GM19099 (cell line): ENCODE measurements around the gene DBT.

Experiments
- POLR2A ChIP-seq: IDR thresholded peaks from 3 replicates; pipeline ENCODE4 v1.6.1; 2011; ENCODE audit warnings: low read depth; ENCODE audit not compliant: insufficient read length; ENCODE audit errors: extremely low read depth

Gene DBT

GRCh38 chr1:100261686-100262085 lies 12.1 kb upstream of the DBT start:
- no peak for TF ChIP-seq POLR2A

- no peak for TF ChIP-seq POLR2A
These were observed 3.9 kb upstream of the DBT start for GRCh38 chr1:100253552-100253951.

- no peak for TF ChIP-seq POLR2A
These were observed 3.3 kb upstream of the DBT start for GRCh38 chr1:100252901-100253300.

- no peak for TF ChIP-seq POLR2A
These were observed 1.2 kb upstream of the DBT start for GRCh38 chr1:100250807-100251206.

- TF ChIP-seq POLR2A, result no peak
These were observed 630 bp upstream of the DBT start for GRCh38 chr1:100250264-100250663.

- TF ChIP-seq POLR2A, result no peak
These were observed 488 bp downstream of the DBT start for GRCh38 chr1:100249155-100249536.

GRCh38 chr1:100246738-100247137 lies 2.9 kb downstream of the DBT start:
- no peak for TF ChIP-seq POLR2A

GRCh38 chr1:100240631-100241030 lies 9.0 kb downstream of the DBT start:
- TF ChIP-seq POLR2A, result no peak

- TF ChIP-seq POLR2A, result no peak
These were observed 9.7 kb downstream of the DBT start for GRCh38 chr1:100239961-100240360.

- TF ChIP-seq POLR2A, result no peak
These were observed 12.5 kb downstream of the DBT start for GRCh38 chr1:100237091-100237490.

GRCh38 chr1:100234432-100234831 lies 15.2 kb downstream of the DBT start:
- TF ChIP-seq POLR2A, result no peak

- no peak for TF ChIP-seq POLR2A
These were observed 17.5 kb downstream of the DBT start for GRCh38 chr1:100232156-100232555.

- no peak for TF ChIP-seq POLR2A
These were observed 17.9 kb downstream of the DBT start for GRCh38 chr1:100231721-100232120.

GRCh38 chr1:100230765-100231164 lies 18.9 kb downstream of the DBT start:
- TF ChIP-seq POLR2A, result no peak

GRCh38 chr1:100229681-100230443 lies 19.8 kb downstream of the DBT start:
- no peak for TF ChIP-seq POLR2A

- TF ChIP-seq POLR2A, result no peak
These were observed 27.2 kb downstream of the DBT start for GRCh38 chr1:100222428-100222827.

- no peak for TF ChIP-seq POLR2A
These were observed 29.8 kb downstream of the DBT start for GRCh38 chr1:100219883-100220282.

GRCh38 chr1:100219457-100219856 lies 30.2 kb downstream of the DBT start:
- no peak for TF ChIP-seq POLR2A

- TF ChIP-seq POLR2A, result no peak
These were observed 31.8 kb downstream of the DBT start for GRCh38 chr1:100217834-100218233.
